HepG2 (cell line): ENCODE data around the gene RAB3A. TPM values are rescaled to one million over a fixed set of nuclear protein-coding genes. Genes with fewer than 3 reads are reported as not detected.

Source experiments
- DRAP1 ChIP-seq: IDR thresholded peaks from 2 replicates; pipeline ENCODE4 v1.6.1; 2016; ENCODE audit warnings: missing genetic modification reagents, missing compliant biosample characterization
- ELF4 ChIP-seq: sonication (generic); formaldehyde crosslinking; IDR thresholded peaks from 2 replicates; pipeline ENCODE4 v1.5.0; 2020; ENCODE audit warnings: missing genetic modification reagents, mild to moderate bottlenecking, moderate library complexity, borderline replicate concordance
- GABPB1 ChIP-seq: IDR thresholded peaks from 2 replicates; pipeline ENCODE4 v1.6.1; 2016; ENCODE audit warnings: mild to moderate bottlenecking, missing genetic modification reagents, moderate library complexity, missing compliant biosample characterization
- GPN1 ChIP-seq: sonication (generic); formaldehyde crosslinking; IDR thresholded peaks from 2 replicates; pipeline ENCODE4 v1.5.1; 2020; ENCODE audit warnings: missing genetic modification reagents, borderline replicate concordance
- HNF4A ChIP-seq: sonication (generic); formaldehyde crosslinking; IDR thresholded peaks from 2 replicates; pipeline ENCODE4 v1.4.0; 2020; ENCODE audit warnings: missing genetic modification reagents
- IKZF4 ChIP-seq: sonication (generic); formaldehyde crosslinking; IDR thresholded peaks from 2 replicates; pipeline ENCODE4 v1.5.1; 2020; ENCODE audit warnings: borderline replicate concordance, mild to moderate bottlenecking, low read depth, missing genetic modification reagents; ENCODE audit errors: not compliant biosample characterization
- IRF2 ChIP-seq: IDR thresholded peaks from 2 replicates; pipeline ENCODE4 v1.6.1; 2018; ENCODE audit warnings: missing genetic modification reagents, missing compliant biosample characterization
- ISX ChIP-seq: sonication (generic); formaldehyde crosslinking; conservative IDR thresholded peaks from 2 replicates; pipeline ENCODE4 v1.5.0; 2020; ENCODE audit warnings: missing genetic modification reagents
- KDM5B ChIP-seq: sonication (generic); formaldehyde crosslinking; IDR thresholded peaks from 2 replicates; pipeline ENCODE4 v1.4.0; 2020; ENCODE audit warnings: missing genetic modification reagents, mild to moderate bottlenecking, borderline replicate concordance
- KLF13 ChIP-seq: sonication (generic); formaldehyde crosslinking; IDR thresholded peaks from 2 replicates; pipeline ENCODE4 v1.4.0; 2020; ENCODE audit warnings: mild to moderate bottlenecking, missing genetic modification reagents
- KLF16 ChIP-seq, 2 experiments: sonication (generic) in 1 of 2; formaldehyde crosslinking in 1 of 2; IDR thresholded peaks; 2 replicates each; pipeline versions ENCODE4 v1.6.1 to v1.8.0; 2016 to 2023; ENCODE audit warnings: missing genetic modification reagents in 2 of 2, missing compliant biosample characterization in 1 of 2
- MED13 ChIP-seq: sonication (generic); formaldehyde crosslinking; IDR thresholded peaks from 2 replicates; pipeline ENCODE4 v1.5.0; 2020; ENCODE audit warnings: missing genetic modification reagents
- NAIF1 ChIP-seq: sonication (generic); formaldehyde crosslinking; IDR thresholded peaks from 2 replicates; pipeline ENCODE4 v1.5.0; 2020; ENCODE audit warnings: mild to moderate bottlenecking, missing genetic modification reagents, borderline replicate concordance
- NR1H2 ChIP-seq: sonication (generic); formaldehyde crosslinking; IDR thresholded peaks from 2 replicates; pipeline ENCODE4 v1.8.1; 2022; ENCODE audit warnings: low read depth, missing genetic modification reagents, borderline replicate concordance
- PAF1 ChIP-seq: IDR thresholded peaks from 2 replicates; pipeline ENCODE4 v1.6.1; 2016; ENCODE audit warnings: missing genetic modification reagents, missing compliant biosample characterization
- PHF8 ChIP-seq: sonication (generic); formaldehyde crosslinking; IDR thresholded peaks from 2 replicates; pipeline ENCODE4 v1.5.0; 2020; ENCODE audit warnings: missing genetic modification reagents
- SAP130 ChIP-seq: IDR thresholded peaks from 2 replicates; pipeline ENCODE4 v1.6.1; 2016; ENCODE audit warnings: low read depth
- SRSF1 ChIP-seq: fragments of 200-400 bp; formaldehyde crosslinking; optimal IDR thresholded peaks from 2 replicates; pipeline ENCODE3; 2017; ENCODE audit warnings: mild to moderate bottlenecking, low read depth, low read length, moderate library complexity
- SRSF4 ChIP-seq: fragments of 200-400 bp; formaldehyde crosslinking; IDR thresholded peaks from one replicate; pipeline ENCODE4 v1.6.1; 2018; ENCODE audit warnings: mild to moderate bottlenecking, low read depth, low read length, moderate library complexity; ENCODE audit not compliant: poor library complexity, severe bottlenecking
- ZFP1 ChIP-seq: IDR thresholded peaks from 2 replicates; pipeline ENCODE4 v1.6.1; 2016
- ZIK1 ChIP-seq: sonication (generic); formaldehyde crosslinking; IDR thresholded peaks from 2 replicates; pipeline ENCODE4 v1.5.0; 2020; ENCODE audit warnings: mild to moderate bottlenecking, low read depth, missing genetic modification reagents, borderline replicate concordance
- ZKSCAN5 ChIP-seq: sonication (generic); formaldehyde crosslinking; IDR thresholded peaks from 2 replicates; pipeline ENCODE4 v1.5.1; 2020; ENCODE audit warnings: mild to moderate bottlenecking, missing genetic modification reagents
- ZNF234 ChIP-seq: sonication (generic); formaldehyde crosslinking; conservative IDR thresholded peaks from 2 replicates; pipeline ENCODE4 v1.5.1; 2020; ENCODE audit warnings: mild to moderate bottlenecking, missing genetic modification reagents
- ZNF382 ChIP-seq: sonication (generic); formaldehyde crosslinking; IDR thresholded peaks from 2 replicates; pipeline ENCODE4 v1.5.0; 2020; ENCODE audit warnings: missing genetic modification reagents, mild to moderate bottlenecking, borderline replicate concordance
- ZNF552 ChIP-seq: sonication (generic); formaldehyde crosslinking; IDR thresholded peaks from 2 replicates; pipeline ENCODE4 v1.9.0; 2022; ENCODE audit warnings: missing genetic modification reagents, mild to moderate bottlenecking, borderline replicate concordance
- ZNF557 ChIP-seq: sonication (generic); formaldehyde crosslinking; IDR thresholded peaks from 2 replicates; pipeline ENCODE4 v1.4.0; 2020; ENCODE audit warnings: missing genetic modification reagents
- ZNF761 ChIP-seq: sonication (generic); formaldehyde crosslinking; conservative IDR thresholded peaks from 2 replicates; pipeline ENCODE4 v1.4.0; 2020; ENCODE audit warnings: mild to moderate bottlenecking, missing genetic modification reagents
- ZNF766 ChIP-seq: sonication (generic); formaldehyde crosslinking; IDR thresholded peaks from 2 replicates; pipeline ENCODE4 v1.5.0; 2020; ENCODE audit warnings: missing genetic modification reagents, borderline replicate concordance
- polyA plus RNA-seq, 8 experiments: library from polyadenylated mRNA; depleted of rRNA in 3 of 8; stranded (reverse) in 7 of 8; unstranded in 1 of 8; fragments of >200 nt; fragmentation: Illumina TruSeq in 4 of 8; extraction: Trizol in 4 of 8; gene quantifications; 2 replicates each; pipeline versions ENCODE4 v1.2.1 to v1.2.3, GENCODE V29; 2011 to 2016; ENCODE audit warnings: low read depth in 4 of 8, missing spikeins in 1 of 8, mixed read lengths in 1 of 8; ENCODE audit not compliant: insufficient read depth in 1 of 8
- total RNA-seq, 5 experiments: library from RNA; depleted of rRNA; stranded (reverse); fragments of >200 nt; fragmentation: Illumina TruSeq; extraction: Trizol; gene quantifications; 2 replicates each; pipeline ENCODE4 v1.2.3, GENCODE V29; 2016; ENCODE audit warnings: low read depth in 1 of 5
- TF ChIP-seq, protein P1 (sequence below): sonication (generic); formaldehyde crosslinking; IDR thresholded peaks from 2 replicates; pipeline ENCODE4 v1.8.0; 2022; ENCODE audit warnings: missing genetic modification reagents, mild to moderate bottlenecking, borderline replicate concordance
- TF ChIP-seq, protein P2 (sequence below): sonication (generic); formaldehyde crosslinking; IDR thresholded peaks from 2 replicates; pipeline ENCODE4 v1.5.0; 2020; ENCODE audit warnings: missing genetic modification reagents, mild to moderate bottlenecking, borderline replicate concordance

Gene RAB3A
- total and polyA plus RNA-seq, 2 of the 13 experiments (the other 11 are each of a cell fraction or from before 2014, with no cell fraction given) = 0.58 to 0.98 TPM

GRCh38 chr19:18221815-18222725, 18.2 kb upstream of the RAB3A start (continued):
- TF ChIP-seq DRAP1 (CRISPR knock-in tag) = 0 out of 2 replicates have a peak, but pooled peaks have one; percentile 20
- no peak for TF ChIP-seq ZNF557 (CRISPR knock-in tag)
- no peak for TF ChIP-seq NR1H2 (CRISPR knock-in tag)
- peak; percentile 33; the same call in 1 of the 2 replicates for TF ChIP-seq GABPB1 (CRISPR knock-in tag)
- TF ChIP-seq ZFP1 (CRISPR knock-in tag) = no peak
- TF ChIP-seq NAIF1 (CRISPR knock-in tag) = no peak
- no peak for TF ChIP-seq ZNF766 (CRISPR knock-in tag)
- TF ChIP-seq ZKSCAN5 = no peak
- no peak for TF ChIP-seq KDM5B
- TF ChIP-seq MED13 (CRISPR knock-in tag) = no peak
- TF ChIP-seq PHF8 (CRISPR knock-in tag) = peak; percentile 40; the same call in 1 of the 2 replicates
- no peak for TF ChIP-seq ZIK1 (CRISPR knock-in tag)
- no peak for TF ChIP-seq PAF1
- peak; percentile 43; the same call in 1 of the 2 replicates for TF ChIP-seq SAP130 (CRISPR knock-in tag)
- no peak for TF ChIP-seq SRSF1
- TF ChIP-seq ZNF552 (CRISPR knock-in tag) = no peak
- TF ChIP-seq, protein P1, sequence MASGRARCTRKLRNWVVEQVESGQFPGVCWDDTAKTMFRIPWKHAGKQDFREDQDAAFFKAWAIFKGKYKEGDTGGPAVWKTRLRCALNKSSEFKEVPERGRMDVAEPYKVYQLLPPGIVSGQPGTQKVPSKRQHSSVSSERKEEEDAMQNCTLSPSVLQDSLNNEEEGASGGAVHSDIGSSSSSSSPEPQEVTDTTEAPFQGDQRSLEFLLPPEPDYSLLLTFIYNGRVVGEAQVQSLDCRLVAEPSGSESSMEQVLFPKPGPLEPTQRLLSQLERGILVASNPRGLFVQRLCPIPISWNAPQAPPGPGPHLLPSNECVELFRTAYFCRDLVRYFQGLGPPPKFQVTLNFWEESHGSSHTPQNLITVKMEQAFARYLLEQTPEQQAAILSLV = peak; percentile 22; the same call in 1 of the 2 replicates
- TF ChIP-seq KLF13 (CRISPR knock-in tag) = no peak
- no peak for TF ChIP-seq IKZF4
- TF ChIP-seq KLF16 (CRISPR knock-in tag; IDR thresholded peaks at IDR 0.05) = no peak
- no peak for TF ChIP-seq GPN1 (CRISPR knock-in tag)
- TF ChIP-seq ZNF234 = no peak
- peak; percentile 67 for TF ChIP-seq HNF4A
- no peak for TF ChIP-seq ISX
- TF ChIP-seq SRSF4 = no peak
- no peak for TF ChIP-seq ELF4 (CRISPR knock-in tag)
- TF ChIP-seq ZNF382 (CRISPR knock-in tag) = no peak
- no peak for TF ChIP-seq ZNF761
- TF ChIP-seq IRF2 (CRISPR knock-in tag) = no peak; the same call in 1 of the 2 replicates
- TF ChIP-seq, protein P2, sequence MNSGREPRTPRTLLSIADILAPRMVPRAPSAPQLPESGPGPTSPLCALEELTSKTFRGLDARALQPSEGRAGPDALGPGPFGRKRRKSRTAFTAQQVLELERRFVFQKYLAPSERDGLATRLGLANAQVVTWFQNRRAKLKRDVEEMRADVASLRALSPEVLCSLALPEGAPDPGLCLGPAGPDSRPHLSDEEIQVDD (CRISPR knock-in tag) = no peak
